Neuron (in vitro differentiated cells): ENCODE measurements around the gene DCXR.

ENCODE experiments used
- H2AFZ ChIP-seq: one replicate; pipeline ENCODE4 v1.6.1; 2013; ENCODE audit warnings: low read depth, mild to moderate bottlenecking, inconsistent platforms, low read length, moderate library complexity
- H3K27me3 ChIP-seq: one replicate; pipeline ENCODE4 v1.6.1; 2013; ENCODE audit warnings: low read length; ENCODE audit not compliant: insufficient read depth
- H3K36me3 ChIP-seq: one replicate; pipeline ENCODE4 v1.6.1; 2013; ENCODE audit warnings: low read length; ENCODE audit not compliant: insufficient read depth
- H3K4me1 ChIP-seq: one replicate; pipeline ENCODE4 v1.6.1; 2013; ENCODE audit warnings: low read length; ENCODE audit not compliant: insufficient read depth
- H3K4me3 ChIP-seq: 2 replicates; pipeline ENCODE4 v1.5.1; 2013; ENCODE audit warnings: mild to moderate bottlenecking, low read length, moderate library complexity
- H3K9me3 ChIP-seq: one replicate; pipeline ENCODE4 v1.6.1; 2013; ENCODE audit warnings: low read length

DCXR gene

DNA sequence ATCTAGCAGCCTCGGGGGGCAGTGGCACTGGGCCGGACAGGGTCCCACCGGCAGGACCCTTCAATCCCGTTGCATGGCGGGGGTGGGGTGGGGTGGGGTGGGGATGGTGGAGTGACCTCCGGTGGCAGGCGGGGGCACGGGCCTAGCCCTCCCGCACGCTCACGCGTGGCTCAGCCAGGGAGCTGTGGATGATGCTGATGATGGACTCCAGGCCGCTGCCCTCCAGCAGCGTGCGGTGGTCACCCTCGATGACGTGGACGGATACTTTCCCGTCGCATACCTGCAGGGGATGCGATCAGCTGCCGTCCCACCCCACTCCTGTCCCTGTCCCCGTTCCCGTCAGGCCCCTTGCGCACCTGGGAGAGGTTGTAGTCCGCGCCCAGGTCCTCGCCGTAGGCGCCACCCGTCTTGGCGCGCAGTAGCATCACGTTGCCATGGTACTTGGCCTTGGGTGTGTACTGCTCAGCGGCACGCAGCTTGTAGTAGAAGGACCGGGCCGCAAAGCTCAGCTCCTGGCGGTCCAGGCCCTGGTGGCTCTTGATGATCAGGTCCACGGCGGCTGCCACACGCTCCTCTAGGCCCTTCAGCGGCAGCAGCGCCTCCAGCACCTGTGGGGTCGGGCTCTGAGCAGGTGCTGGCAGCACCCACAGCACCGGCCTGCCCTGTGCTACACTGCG lies 41.6 kb upstream of the DCXR start:
- no peaks in the 10 kb centered on the region for H3K27me3 ChIP-seq
- H3K36me3 ChIP-seq: peaks cover 62% of the 10 kb centered on the region

GRCh38 chr17:82078433-82078832 lies 40.9 kb upstream of the DCXR start:
- Histone ChIP-seq H3K4me3 (no peak overlapping the region), H3K27me3 (no peaks in the 10 kb centered on the region), H3K36me3 (peaks cover 55% of the 10 kb centered on the region), H3K4me1 (no peaks in the 10 kb centered on the region), H2AFZ (no peak overlapping the region), H3K9me3 (no peaks in the 10 kb centered on the region)

More for the DNA sequence above, 41.6 kb upstream of the DCXR start:
- no peaks in the 10 kb centered on the region for H3K4me1 ChIP-seq
- H3K9me3 ChIP-seq: no peaks in the 10 kb centered on the region
- no peak overlapping the region for H2AFZ ChIP-seq
- H3K4me3 ChIP-seq: no peak overlapping the region

DNA sequence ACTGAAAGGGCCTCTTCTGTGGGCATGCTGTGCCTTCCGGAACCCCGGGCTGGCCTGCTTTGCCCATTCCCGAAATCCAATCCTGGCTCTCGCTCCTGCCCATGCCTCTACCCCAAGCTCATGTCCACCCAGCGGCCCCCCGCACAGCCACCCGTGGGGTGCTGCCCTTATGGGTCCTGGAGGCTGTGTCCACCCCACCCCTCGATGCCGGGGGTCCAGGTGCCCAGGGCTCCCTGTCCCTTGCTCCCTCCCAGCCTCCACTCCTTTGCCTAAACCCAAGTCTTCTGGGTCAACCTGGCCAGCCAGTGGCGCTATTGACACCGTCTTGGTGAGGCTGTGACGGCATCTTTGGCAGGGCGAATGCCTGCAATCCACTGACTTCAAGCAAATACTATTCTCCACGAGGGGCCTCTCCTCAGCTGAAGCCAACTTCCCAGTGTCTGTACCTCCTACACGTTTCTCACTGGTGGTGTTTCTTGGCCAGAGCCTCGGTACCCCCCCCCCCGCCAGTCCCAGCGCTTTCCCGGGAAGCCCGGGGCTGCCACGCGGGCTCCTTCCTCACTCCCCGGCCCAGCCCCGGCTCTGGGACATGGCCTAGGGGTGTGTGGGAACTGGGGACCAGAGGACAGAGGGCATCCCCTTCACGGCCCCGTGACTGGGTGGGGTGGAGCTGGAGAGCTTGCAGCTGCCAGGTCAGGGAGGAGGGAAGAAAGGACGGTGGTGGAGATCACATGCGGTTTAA lies 40.3 kb upstream of the DCXR start:
- peaks cover 48% of the 10 kb centered on the region for H3K36me3 ChIP-seq
- H3K27me3 ChIP-seq: no peaks in the 10 kb centered on the region

DNA sequence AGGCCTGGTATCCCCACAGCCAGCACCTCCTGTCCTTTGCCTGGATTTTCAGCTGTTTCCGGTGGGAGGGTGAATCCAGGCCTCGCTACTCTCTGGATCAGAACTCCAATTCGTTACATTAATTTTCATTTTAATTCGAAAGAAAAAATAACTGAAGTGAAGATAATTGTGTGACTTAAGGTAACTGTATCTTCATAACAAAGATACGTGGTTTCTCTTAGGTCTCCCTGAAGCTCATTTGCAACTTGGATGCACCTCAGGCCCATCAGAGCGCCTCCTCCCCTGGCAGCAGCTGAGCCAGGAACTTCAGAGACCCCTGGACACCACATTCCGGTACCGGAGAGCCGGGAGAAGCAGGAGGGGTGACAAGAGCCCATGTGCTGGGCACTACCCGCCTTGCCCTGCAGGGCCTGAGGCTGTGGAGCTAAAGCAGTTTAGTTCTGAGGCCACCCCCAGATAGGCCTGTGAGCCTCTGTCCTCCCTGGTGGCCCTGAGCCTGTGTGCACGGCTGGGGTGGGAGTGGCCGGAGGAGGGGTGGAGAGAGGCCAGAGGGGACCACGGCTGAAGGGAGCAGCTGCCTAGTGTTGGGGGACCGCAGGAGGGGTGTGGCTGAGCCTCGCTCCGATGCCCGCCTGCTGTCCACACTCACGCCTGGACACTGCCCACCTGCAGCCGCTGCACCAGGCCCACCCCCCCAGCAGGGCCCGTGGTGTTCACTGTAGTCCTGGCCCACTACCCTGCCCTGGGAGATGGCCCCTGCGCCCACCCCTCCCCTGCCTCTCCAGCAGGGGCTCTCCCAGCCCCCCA lies 39.5 kb upstream of the DCXR start:
- no peaks in the 10 kb centered on the region for H3K27me3 ChIP-seq
- H2AFZ ChIP-seq: no peak overlapping the region
- no peak overlapping the region for H3K4me3 ChIP-seq
- no peaks in the 10 kb centered on the region for H3K9me3 ChIP-seq
- H3K36me3 ChIP-seq: peaks cover 40% of the 10 kb centered on the region
- no peaks in the 10 kb centered on the region for H3K4me1 ChIP-seq

More for the DNA sequence above, 40.3 kb upstream of the DCXR start:
- Histone ChIP-seq H3K4me3 (no peak overlapping the region), H3K4me1 (no peaks in the 10 kb centered on the region), H2AFZ (no peak overlapping the region), H3K9me3 (no peaks in the 10 kb centered on the region)

DNA sequence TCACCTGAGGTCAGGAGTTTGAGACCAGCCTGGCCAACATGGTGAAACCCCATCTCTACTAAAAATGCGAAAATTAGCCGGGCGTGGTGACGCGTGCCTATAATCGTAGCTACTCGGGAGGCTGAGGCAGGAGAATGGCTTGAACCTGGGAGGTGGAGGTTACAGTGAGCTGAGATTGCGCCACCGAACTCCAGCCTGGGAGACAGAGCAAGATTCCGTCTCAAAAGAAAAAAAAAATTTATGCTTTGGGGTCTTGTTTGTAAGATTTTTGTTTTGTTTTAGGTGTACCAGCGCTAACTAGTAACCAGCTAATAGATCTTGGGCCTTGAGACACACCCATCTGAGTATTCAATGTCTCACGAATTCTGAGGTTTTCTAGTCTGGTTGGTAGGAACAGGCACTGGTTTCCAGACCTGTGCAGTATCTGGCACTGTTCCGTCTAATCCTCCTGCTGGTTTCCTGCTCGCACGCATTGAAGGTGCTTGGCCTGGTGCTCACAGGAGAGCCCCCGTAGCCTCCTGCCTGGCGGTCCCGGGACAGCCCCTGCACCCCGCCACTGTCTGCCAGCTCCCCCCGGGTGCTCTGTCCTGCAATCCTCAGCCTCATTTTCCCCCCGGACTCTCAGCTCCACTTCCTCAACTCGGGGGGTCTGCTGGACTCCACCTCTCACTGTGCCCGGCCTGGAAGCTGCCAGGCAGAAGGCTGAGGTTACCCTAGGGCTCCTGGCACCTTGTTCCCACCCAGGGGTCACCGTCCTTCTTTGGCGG lies 38.7 kb upstream of the DCXR start:
- no peak overlapping the region for H3K4me3 ChIP-seq
- no peaks in the 10 kb centered on the region for H3K27me3 ChIP-seq
- H3K36me3 ChIP-seq: peaks cover 34% of the 10 kb centered on the region
- H2AFZ ChIP-seq: no peak overlapping the region
- no peaks in the 10 kb centered on the region for H3K4me1 ChIP-seq
- no peaks in the 10 kb centered on the region for H3K9me3 ChIP-seq

- no peak overlapping the region for H2AFZ ChIP-seq
- no peak overlapping the region for H3K4me3 ChIP-seq
- peaks cover 9% of the 10 kb centered on the region for H3K36me3 ChIP-seq
- H3K9me3 ChIP-seq: no peaks in the 10 kb centered on the region
- H3K27me3 ChIP-seq: no peaks in the 10 kb centered on the region
- H3K4me1 ChIP-seq: no peaks in the 10 kb centered on the region
These were observed 35.9 kb upstream of the DCXR start for GRCh38 chr17:82073446-82073845.

DNA sequence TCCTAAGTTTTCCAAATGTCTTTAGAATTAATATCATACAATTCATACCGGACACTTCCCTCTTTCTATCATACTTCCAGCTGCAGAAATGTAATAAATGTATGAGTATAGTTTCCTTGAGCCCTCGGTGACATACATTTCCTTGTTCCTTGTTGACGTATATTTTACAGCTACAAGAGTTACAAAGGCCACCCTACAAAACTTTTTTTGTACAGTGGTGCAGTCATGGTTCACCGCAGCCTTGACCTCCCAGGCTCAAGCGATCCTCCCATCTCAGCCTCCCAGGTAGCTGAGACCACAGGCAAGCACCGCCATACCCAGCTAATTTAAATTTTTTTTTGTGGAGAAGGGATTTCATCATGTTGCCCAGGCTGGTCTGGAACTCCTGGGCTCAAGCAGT lies 35.3 kb upstream of the DCXR start:
- Histone ChIP-seq H3K27me3 (no peaks in the 10 kb centered on the region), H3K4me1 (no peaks in the 10 kb centered on the region), H3K36me3 (peaks cover 4% of the 10 kb centered on the region), H2AFZ (no peak overlapping the region), H3K9me3 (no peaks in the 10 kb centered on the region), H3K4me3 (no peak overlapping the region)

GRCh38 chr17:82070611-82071010 lies 33.1 kb upstream of the DCXR start:
- peaks cover 4% of the 10 kb centered on the region for H3K4me1 ChIP-seq
- H3K9me3 ChIP-seq: no peaks in the 10 kb centered on the region
- no peaks in the 10 kb centered on the region for H3K27me3 ChIP-seq
- H2AFZ ChIP-seq: no peak overlapping the region
- H3K4me3 ChIP-seq: no peak overlapping the region
- no peaks in the 10 kb centered on the region for H3K36me3 ChIP-seq

DNA sequence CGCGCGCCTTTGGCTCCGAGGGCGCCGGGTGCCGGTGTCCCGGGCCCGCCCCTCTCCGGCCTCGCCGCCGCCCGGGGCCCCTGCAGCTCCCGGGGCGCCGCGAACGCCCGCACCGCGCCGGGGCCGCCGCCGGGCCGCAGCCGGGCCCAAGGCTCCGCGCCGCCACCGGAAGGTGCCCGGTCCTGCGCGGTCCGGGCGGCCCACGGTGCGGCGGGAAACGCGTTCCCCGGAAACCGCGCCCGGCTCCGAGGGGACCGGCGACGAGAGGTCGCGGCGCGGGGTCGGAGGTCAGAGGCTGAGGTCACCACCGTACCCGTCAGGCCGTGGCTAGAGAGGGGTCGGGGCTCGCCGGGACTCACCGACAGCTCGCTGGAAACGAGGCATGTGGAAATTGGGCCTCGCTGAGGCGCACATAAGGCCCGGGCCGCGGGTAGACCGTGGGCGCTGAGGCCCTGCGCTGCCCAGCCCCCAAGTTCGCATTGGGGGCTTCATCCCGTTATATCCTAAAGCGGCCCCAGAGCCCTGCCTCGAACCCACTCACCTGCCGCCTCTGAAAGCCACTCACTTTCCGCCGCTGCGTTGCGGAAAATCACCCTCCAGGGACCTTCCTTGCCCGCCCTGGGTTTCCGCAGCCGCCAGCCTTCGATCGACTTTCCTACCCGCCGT lies 28.3 kb upstream of the DCXR start, which contains the start of gene DUS1L:
DUS1L (minus strand) TSS at position 167 of the 666 bp plus-strand sequence. CDS start 745 bp downstream, outside the sequence.
- Histone ChIP-seq H3K4me3 (peak within 1 kb of the TSS; percentile 80), H3K27me3 (no peaks in the 10 kb centered on the region), H3K36me3 (peaks cover 28% of the 10 kb centered on the region), H3K4me1 (peaks cover 10% of the 10 kb centered on the region), H2AFZ (peak within 1 kb of the TSS; percentile 100), H3K9me3 (no peaks in the 10 kb centered on the region)

- Histone ChIP-seq H3K27me3 (no peaks in the 10 kb centered on the region), H3K4me3 (peak overlapping the region; percentile 80), H2AFZ (no peak overlapping the region), H3K4me1 (peaks cover 10% of the 10 kb centered on the region), H3K36me3 (peaks cover 34% of the 10 kb centered on the region), H3K9me3 (no peaks in the 10 kb centered on the region)
These were observed 27.7 kb upstream of the DCXR start for GRCh38 chr17:82065193-82065637.

GRCh38 chr17:82064433-82065192 lies 27.1 kb upstream of the DCXR start:
- Histone ChIP-seq H3K4me1 (peaks cover 10% of the 10 kb centered on the region), H3K36me3 (peaks cover 40% of the 10 kb centered on the region), H3K9me3 (no peaks in the 10 kb centered on the region), H2AFZ (no peak overlapping the region), H3K4me3 (peak overlapping the region; percentile 80), H3K27me3 (no peaks in the 10 kb centered on the region)
